ENCODE data around the gene TMEM125.

The TMEM125 gene

DNA sequence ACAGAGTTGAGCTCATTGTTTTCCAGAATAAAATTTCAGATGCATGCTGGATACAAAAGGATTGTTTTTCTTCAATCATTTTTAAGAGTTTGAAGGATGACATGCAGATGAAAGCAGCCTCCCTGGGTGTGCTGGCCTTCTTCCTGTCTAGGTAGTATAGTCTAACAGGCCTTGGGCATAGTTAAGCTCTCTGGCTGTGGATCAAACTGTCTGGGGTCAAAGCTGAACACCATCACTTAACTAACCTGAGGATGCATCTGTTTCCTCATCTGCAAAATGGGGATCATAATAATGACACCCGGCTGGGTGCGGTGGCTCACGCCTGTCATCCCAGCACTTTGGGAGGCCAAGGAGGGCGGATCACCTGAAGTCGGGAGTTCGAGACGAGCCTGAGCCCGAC is 25.0 kb downstream of the TMEM125 start:
- no peak for DNase-seq

DNA sequence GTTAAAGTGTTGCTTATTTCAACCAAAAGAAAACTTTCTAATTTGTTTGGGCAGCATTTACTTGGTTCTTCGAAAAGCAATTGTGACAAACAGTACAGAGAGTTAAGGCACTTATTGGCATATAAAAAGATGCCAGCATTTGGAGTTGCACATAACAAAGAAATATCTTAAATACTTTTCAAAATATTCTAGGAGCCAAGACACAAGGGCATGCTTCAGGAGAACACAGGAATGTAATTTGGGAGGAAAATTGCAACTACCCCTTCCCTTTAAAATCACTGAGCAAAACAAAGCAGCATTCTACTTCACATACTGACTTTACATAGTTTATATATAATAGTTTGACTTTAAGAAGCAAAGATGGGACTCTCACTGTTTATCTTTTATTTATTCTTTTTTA is 26.4 kb downstream of the TMEM125 start:
- DNase-seq, result no peak

DNA sequence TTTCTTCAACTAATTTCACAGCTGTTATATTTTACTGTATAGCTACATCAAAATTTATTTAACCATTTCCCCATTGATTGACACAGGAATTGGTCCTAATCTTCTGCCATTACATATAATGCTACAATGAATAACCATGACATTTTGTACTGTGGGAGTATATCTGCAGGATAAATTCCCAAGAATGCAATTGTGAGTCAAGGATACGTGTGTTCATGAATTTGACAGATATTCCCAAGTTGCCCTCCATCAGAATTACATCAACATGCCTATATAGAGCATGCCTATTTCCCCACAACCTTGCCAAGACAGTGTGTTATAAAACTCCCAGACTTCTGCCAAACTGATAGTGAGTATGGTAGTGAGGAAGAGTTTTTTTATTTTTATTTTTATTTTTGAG is 28.3 kb downstream of the TMEM125 start:
- DNase-seq, result no peak

DNA sequence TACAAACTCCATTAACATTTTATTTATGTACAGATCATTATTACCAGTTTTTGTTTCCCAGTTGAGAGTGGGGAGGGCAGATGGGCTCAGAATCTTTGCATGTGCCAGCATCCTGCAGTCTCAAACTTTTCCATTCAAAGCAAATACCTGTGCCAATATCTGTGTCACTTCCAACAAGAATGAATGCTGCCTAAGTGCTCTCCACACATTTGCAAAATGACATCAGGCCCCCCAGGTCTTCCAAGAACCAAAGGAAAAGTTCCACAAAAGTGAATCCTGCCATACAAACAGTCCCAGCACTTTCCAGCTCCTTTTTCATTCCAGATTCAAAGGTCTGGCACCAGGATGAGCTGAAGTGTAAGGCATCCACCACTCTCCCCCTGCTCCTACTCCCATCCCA is 29.3 kb downstream of the TMEM125 start:
- no peak for DNase-seq

DNA sequence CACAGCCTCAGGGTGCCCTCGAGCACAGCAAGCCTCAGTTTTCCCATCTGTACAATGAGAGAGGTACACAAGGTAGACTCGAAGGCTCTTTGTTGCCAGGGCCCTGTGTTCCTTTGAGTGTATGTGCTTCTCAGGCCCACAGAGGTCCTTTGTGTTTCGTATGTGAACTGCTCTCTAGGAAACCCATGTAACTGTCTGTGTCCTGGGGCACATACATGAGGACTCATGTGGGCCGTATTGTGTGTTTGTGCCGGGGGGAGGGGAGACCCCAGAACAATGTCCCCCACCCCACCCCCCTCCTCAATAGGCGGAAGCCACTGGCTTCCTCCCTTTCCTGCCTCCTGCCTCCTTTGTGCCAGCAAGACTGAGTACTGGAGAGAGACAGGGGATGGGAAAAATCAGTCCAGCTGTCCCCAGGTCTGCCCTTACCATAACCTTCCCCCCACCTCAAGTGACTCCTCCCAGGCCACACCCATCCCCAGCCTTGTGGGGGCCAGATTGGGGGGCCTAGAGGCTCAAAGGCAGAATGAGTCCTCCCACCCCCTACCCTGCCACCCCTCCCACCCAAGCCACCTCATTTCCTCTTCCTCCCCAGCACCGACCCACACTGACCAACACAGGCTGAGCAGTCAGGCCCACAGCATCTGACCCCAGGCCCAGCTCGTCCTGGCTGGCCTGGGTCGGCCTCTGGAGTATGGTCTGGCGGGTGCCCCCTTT is 30.8 kb downstream of the TMEM125 start, which contains the start of gene TIE1:
Gene TIE1, plus strand, starts transcription at position 605 of the 717 bp plus-strand sequence. Its CDS starts 90 bp downstream, at position 695.
- no peak for DNase-seq

DNA sequence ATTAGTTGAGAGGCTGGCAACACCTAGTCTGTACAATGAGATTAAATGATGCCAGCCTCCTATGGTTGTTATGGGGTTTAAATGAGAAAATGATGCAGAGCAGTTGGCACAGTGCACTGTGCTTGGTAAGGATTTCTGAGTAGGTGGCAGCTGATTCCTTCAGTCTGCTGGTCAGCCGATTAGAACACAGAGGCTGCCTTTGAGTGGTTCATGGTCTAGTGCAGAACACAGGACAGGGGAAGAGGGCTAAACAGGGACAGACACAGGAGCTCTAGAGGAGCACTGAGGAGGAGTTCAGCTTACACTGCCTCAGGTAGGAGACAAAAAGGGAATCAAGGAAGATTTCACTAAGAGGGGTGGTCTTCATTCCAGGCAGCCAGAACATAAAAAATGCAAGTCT is 32.4 kb downstream of the TMEM125 start:
- no peak for DNase-seq

DNA sequence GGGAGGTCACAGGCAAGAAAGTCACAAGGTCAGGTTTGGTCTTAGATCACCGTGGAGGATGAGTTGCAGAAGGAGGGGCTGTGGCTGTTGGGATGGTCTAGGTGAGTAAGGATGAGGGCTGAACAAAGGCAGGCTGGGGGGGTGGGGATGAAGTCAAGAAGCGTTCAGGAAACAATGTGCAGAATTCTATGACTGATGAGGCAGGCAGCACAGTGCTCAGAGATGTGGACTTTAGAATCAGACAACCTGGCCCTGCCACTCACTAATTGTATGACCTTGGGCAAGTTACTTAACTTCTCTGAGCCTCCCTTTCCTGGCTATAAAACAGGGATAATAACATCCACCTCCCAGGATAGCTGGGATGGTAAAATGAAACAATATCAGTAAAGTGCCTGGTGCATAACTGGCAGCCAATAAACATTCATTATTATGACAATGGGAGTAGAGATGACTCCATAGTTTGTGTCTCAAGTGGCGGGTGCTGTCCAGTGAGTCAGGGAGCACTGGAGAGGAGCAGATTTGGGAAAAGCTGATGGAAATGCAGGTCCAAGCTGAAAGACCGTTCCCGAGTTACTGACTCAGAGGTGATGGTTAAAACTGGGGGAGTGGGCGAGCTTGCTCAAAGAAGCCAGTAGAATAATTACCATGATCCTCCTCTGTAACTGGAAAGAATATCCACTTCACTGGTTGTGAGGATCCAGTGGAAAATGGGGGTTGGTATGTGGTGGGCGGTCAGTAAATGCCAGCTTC is 33.1 kb downstream of the TMEM125 start:
- DNase-seq, result no peak

DNA sequence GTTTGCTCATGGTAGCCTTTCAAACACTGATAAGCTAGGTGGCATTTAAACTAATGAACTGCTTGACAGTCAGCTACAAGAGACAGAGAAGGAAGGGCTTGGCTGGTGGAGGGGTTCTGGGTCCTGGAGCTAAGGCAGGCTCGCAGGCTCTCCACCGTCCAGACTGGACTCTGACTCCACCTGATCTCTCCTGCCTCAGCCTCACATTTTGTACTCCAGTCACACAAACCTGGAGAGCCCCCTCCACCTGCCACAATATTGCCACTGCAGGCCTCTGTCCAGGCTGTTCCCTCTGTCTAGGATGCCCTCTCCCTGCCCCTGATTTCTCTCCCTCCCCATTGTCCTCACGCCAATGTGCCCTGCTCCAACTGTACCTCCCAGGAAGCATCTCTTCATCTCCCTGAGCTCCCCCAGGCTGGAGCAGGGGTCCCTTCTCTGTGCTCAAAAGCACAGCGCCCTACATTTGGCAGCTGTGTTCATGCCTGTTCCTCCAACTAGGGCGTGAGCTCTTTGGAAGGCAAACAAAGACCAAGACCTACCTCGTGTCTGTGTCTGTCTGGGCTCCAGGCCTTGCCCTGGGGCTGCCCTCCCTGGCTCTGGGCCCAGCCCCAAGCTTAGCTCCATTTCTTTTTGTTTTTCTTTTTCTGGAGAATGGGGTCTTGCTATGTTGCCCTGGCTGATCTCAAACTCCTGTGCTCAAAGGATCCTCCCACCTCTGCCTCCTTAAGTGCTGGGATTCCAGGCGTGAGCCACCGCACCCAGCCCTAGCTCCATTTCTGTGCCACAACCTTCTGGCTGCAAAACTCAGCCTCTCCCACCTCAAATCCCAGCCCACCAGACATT is 33.9 kb downstream of the TMEM125 start:
- DNase-seq, result no peak

DNA sequence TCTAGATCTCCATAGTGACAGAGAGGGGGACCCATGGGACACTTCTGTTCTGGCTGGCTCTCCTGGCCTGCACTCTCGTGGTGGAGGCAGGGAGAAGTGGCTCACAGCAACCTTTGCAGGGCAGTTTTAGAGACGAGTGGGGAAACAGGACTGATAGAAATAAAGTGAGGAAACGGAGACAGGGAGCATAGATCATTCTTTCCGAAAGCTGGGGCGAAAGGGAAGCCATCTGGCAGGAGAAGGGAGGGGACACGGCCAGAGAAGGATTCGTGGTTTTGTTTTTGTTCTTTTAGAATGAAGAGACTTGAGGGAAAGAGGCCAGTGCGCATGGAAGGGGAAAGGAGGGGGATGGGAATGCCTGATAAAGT is 34.5 kb downstream of the TMEM125 start:
- no peak for DNase-seq

DNA sequence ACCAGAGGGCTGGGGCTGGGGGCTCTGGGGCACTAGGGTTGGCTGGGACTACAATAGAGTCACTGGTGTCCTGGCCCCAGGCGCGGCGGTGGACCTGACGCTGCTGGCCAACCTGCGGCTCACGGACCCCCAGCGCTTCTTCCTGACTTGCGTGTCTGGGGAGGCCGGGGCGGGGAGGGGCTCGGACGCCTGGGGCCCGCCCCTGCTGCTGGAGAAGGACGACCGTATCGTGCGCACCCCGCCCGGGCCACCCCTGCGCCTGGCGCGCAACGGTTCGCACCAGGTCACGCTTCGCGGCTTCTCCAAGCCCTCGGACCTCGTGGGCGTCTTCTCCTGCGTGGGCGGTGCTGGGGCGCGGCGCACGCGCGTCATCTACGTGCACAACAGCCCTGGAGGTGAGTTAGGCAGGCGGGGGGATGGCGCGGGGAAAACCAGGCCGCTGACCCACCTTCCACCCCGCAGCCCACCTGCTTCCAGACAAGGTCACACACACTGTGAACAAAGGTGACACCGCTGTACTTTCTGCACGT is 35.1 kb downstream of the TMEM125 start:
- no peak for DNase-seq

DNA sequence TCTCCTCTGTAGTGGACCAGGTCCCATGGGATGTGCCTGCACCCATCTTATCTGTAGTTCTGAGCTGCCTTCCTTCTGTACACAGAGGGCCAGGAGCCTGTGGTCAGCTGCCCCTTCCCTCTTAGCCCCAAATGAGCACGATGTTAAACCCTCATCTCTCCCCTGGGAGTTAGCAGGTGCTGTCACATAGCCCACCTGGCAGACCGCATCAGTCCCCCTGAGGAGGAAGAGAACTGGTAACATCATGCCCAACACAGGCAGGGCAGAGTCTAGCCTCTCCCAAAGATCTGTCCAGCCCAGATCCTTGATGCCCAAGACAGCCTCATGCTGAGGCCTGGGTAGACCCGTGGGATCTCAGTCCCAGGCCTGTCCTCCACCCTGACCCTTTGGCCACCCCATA is 35.7 kb downstream of the TMEM125 start:
- no peak for DNase-seq

DNA sequence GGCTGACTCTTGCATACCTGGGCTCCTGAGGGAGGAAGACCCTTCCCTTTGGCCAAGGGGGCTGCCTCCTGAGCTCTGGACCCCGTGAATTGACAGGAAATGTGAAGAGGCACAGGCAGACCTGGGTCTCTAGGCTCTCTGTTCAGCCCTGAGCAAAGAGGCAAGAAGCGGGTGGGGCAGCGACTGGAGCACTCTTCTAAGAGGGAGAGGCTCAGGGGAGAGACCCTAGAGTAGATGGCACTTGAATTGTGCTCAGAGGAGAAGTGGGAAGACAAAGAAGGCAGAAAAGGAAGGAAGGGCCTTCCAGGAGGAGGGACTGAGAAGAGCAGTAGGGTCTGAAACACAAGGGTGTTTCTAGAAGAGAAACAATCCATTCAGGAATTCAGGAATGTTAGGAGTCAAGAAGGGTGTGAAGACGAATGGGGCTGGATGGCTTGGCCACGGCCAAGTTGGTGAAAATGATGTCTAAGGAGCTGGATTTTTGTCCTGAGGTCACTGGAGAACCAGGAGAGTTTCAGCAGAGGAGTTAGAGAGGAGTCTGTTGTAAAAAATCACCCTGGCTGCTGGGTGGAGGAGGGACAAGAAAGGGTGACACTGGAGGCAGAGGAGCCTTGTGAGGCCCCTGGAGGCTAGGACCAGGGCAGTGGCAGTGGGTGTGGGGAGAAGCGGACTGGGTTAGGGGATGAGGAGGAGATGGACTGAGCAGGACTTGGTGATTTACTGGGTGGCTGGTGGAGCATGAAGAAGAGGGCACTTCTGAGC is 36.3 kb downstream of the TMEM125 start:
- no peak for DNase-seq

DNA sequence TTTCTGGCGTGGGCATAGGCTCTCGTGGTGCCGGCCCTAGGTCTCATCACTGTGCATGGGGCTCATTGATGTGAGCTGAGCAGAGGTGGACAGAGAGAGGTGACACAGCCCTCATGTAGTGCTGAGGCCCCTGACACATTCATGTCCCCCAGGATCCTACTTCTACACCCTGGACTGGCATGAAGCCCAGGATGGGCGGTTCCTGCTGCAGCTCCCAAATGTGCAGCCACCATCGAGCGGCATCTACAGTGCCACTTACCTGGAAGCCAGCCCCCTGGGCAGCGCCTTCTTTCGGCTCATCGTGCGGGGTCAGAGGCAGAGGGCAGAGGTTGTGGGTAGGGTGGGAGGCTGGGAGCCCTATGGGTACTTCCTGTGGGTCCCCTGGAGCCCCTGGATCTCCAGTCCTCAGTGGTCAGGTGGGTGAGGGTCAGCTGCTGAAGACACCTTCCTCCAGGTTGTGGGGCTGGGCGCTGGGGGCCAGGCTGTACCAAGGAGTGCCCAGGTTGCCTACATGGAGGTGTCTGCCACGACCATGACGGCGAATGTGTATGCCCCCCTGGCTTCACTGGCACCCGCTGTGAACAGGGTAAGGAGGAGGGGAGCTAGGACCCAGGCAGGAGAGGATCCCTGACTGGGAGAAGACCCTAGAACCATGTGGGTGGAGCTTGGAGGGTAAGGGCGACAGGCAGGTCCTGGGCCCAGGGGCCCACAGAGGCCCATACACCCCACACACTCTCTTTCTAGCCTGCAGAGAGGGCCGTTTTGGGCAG is 37.1 kb downstream of the TMEM125 start:
- DNase-seq, result no peak

DNA sequence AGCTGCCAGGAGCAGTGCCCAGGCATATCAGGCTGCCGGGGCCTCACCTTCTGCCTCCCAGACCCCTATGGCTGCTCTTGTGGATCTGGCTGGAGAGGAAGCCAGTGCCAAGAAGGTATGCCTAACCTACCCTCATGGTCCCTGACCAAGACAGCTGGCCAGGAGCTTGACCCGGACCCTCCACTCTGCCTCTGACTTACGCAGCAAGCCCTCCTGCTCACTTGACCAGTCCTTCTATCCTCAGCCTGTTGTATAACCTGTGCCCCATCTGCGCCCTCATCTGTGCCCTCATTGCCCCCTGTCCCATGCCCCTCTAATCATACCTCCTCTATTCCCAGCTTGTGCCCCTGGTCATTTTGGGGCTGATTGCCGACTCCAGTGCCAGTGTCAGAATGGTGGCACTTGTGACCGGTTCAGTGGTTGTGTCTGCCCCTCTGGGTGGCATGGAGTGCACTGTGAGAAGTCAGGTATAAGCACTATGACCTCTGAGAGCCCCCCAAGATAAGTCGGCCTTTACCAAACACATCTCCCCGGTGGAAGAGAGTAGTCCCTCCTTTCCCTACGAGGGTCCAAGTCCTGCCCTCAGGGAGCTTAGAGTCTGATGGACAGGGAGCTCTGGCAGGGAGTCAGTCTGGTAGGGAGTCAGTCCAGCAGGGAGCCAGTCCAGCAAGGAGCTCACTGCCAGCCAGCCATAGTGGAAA is 37.8 kb downstream of the TMEM125 start:
- DNase-seq, result no peak

DNA sequence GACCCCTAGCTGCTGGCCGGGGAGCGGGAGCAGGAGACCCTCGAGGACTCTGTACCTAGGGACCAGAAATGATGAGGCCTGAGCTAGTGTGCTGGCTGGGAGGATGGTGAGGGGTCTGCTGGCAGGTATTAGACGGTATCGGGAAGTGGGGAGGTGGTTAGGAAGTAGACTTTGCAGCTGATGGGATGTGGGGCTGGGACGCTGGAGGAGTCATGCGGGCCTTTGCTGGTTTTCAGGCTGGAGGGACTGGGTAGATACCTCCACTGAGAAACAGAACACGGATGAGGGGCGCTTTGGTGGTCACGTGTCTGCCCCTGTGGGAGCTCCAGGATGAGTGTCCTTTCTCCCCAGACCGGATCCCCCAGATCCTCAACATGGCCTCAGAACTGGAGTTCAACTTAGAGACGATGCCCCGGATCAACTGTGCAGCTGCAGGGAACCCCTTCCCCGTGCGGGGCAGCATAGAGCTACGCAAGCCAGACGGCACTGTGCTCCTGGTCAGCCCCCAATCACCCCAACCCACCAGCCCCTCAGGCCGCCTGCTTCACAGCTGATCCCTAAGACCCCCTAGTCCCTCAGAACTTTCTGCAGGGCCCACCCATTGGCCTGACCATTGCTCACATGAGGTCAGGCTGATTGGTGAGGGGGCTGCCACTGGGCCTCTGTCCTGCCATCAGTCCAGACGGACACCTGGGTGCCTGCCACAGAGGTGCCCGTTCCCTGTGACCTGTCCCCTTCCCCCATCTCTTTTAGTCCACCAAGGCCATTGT is 39.0 kb downstream of the TMEM125 start:
- DNase-seq, result no peak

DNA sequence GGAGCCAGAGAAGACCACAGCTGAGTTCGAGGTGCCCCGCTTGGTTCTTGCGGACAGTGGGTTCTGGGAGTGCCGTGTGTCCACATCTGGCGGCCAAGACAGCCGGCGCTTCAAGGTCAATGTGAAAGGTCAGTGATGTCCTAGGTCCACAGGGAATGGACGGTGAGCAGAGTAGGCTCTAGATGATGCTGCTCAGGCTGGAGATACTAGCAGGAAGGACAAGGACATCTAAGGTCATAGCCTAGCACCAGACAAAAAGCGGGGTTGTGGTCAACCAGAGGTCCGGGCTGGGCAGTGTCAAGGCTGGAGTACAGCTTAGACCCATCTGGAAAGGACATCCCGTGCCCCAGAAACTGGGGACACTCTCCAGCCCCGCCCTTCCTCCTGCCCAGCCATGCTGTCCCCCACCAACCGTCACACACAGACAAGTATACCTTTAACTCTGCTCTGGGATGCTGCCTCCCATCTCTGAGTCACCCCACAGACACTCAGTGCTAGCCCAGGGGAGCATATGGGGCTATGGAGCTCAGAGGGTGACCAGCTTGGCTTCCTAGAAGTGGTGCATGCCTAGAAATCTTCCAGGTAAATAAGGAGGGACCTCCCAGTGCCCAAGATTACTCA is 39.7 kb downstream of the TMEM125 start:
- no peak for DNase-seq

DNA sequence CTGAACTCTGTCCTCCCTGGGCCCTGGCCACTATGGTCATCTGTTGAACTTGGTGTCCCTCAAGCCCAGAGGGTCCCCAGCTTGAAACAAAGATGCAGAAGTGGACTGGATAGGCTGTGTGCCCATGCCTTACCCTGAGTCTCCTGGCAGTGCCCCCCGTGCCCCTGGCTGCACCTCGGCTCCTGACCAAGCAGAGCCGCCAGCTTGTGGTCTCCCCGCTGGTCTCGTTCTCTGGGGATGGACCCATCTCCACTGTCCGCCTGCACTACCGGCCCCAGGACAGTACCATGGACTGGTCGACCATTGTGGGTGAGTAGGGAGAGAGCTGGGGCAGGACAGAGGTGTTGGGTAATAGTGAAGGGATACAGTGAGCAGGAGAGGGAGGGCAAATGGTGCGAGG is 41.7 kb downstream of the TMEM125 start:
- DNase-seq, result no peak

DNA sequence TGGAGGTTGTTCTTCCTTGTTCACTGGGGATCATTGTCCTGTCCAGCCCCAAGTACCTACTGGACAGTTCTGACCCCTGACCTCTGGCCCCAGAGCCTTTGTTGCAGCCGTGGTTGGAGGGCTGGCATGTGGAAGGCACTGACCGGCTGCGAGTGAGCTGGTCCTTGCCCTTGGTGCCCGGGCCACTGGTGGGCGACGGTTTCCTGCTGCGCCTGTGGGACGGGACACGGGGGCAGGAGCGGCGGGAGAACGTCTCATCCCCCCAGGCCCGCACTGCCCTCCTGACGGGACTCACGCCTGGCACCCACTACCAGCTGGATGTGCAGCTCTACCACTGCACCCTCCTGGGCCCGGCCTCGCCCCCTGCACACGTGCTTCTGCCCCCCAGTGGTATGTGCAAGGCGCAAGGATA is 42.4 kb downstream of the TMEM125 start:
- no peak for DNase-seq

DNA sequence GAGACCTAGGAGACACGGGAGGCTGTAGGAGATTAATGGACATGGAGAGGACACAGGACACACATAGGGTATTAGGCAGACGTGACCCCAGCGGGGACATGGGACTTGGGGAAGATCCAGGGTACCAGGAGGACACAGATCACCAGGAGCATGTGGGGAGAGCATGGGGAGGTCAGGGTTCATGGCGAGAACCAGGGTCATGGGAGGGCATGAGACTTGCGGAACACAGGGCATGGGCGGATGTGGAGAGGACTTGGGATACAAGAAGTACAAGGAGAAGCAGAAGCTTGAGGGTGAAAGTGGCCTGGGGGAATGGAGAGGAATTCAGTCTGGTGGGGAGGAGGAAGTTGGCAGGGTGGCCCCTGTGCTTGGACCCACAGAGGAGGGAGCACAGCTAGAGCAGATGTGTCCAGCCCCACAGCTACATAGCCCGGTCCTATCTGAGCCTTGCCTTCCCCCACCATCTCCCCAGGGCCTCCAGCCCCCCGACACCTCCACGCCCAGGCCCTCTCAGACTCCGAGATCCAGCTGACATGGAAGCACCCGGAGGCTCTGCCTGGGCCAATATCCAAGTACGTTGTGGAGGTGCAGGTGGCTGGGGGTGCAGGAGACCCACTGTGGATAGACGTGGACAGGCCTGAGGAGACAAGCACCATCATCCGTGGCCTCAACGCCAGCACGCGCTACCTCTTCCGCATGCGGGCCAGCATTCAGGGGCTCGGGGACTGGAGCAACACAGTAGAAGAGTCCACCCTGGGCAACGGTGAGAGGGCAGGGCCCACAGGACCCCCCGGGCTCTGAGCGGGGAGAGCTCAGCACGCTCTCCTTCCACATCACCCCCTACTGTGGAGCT is 43.1 kb downstream of the TMEM125 start:
- no peak for DNase-seq
